Dendritic cell treated with granulocyte-macrophage colony-stimulating factor and Interleukin-4, amounts not matched to agents 40 ng/mL and 50 ng/mL, for 4 days (primary cell): ENCODE measurements around the gene MAN2A2.

Source experiments
- H3K27ac Mint-ChIP-seq: one replicate; pipeline ENCODE4 v1.8.0; 2022; ENCODE audit warnings: mild to moderate bottlenecking, mixed read lengths
- H3K27me3 Mint-ChIP-seq: one replicate; pipeline ENCODE4 v1.8.0; 2022; ENCODE audit warnings: mild to moderate bottlenecking, mixed read lengths
- H3K36me3 Mint-ChIP-seq: one replicate; pipeline ENCODE4 v1.8.0; 2022; ENCODE audit warnings: low read depth, mixed read lengths
- H3K4me1 Mint-ChIP-seq: one replicate; pipeline ENCODE4 v1.8.0; 2022; ENCODE audit warnings: low read depth, mixed read lengths
- H3K4me3 Mint-ChIP-seq: one replicate; pipeline ENCODE4 v1.8.0; 2022; ENCODE audit warnings: mild to moderate bottlenecking, moderate library complexity, mixed read lengths
- H3K9me3 Mint-ChIP-seq: one replicate; pipeline ENCODE4 v1.8.0; 2022; ENCODE audit warnings: mixed read lengths
- intact Hi-C: fragments of 100-400 bp; cut with micrococcal nuclease; formaldehyde crosslinking; loops from one replicate; pipeline ENCODE4 v1.15.0; 2022

MAN2A2 gene

GRCh38 chr15:90960298-90961091 lies 57.4 kb downstream of the MAN2A2 start:
- Mint-ChIP-seq H3K36me3 (peaks cover 69% of the 10 kb centered on the region), H3K4me1 (peaks cover 19% of the 10 kb centered on the region), H3K27me3 (no peaks in the 10 kb centered on the region), H3K27ac (no peak overlapping the region), H3K4me3 (no peak overlapping the region), H3K9me3 (no peaks in the 10 kb centered on the region)
- intact Hi-C loops: no loop called here

GRCh38 chr15:90962021-90962420 lies 58.9 kb downstream of the MAN2A2 start:
- H3K4me3 Mint-ChIP-seq: no peak overlapping the region
- H3K4me1 Mint-ChIP-seq: peaks cover 12% of the 10 kb centered on the region
- H3K27ac Mint-ChIP-seq: no peak overlapping the region
- H3K9me3 Mint-ChIP-seq: no peaks in the 10 kb centered on the region
- H3K36me3 Mint-ChIP-seq: peaks cover 80% of the 10 kb centered on the region
- no peaks in the 10 kb centered on the region for H3K27me3 Mint-ChIP-seq
- intact Hi-C loops: no loop called here

- Mint-ChIP-seq H3K9me3 (no peaks in the 10 kb centered on the region), H3K4me3 (no peak overlapping the region), H3K36me3 (peaks cover 48% of the 10 kb centered on the region), H3K4me1 (no peaks in the 10 kb centered on the region), H3K27ac (no peak overlapping the region), H3K27me3 (no peaks in the 10 kb centered on the region)
- intact Hi-C loops: no loop called here
These were observed 63.2 kb downstream of the MAN2A2 start for GRCh38 chr15:90966262-90966661.

- Mint-ChIP-seq H3K4me1 (no peaks in the 10 kb centered on the region), H3K27me3 (no peaks in the 10 kb centered on the region), H3K36me3 (peaks cover 39% of the 10 kb centered on the region), H3K4me3 (no peak overlapping the region), H3K27ac (no peak overlapping the region), H3K9me3 (no peaks in the 10 kb centered on the region)
- intact Hi-C loops: no loop called here
These were observed 64.1 kb downstream of the MAN2A2 start for GRCh38 chr15:90967206-90967605.

- Mint-ChIP-seq H3K4me3 (no peak overlapping the region), H3K27me3 (no peaks in the 10 kb centered on the region), H3K27ac (no peak overlapping the region), H3K4me1 (no peaks in the 10 kb centered on the region), H3K36me3 (peaks cover 33% of the 10 kb centered on the region), H3K9me3 (no peaks in the 10 kb centered on the region)
- intact Hi-C loops: no loop called here
These were observed 65.3 kb downstream of the MAN2A2 start for GRCh38 chr15:90968434-90968833.

- Mint-ChIP-seq H3K27ac (no peak overlapping the region), H3K9me3 (no peaks in the 10 kb centered on the region), H3K27me3 (no peaks in the 10 kb centered on the region), H3K4me1 (no peaks in the 10 kb centered on the region), H3K4me3 (no peak overlapping the region), H3K36me3 (peaks cover 31% of the 10 kb centered on the region)
- intact Hi-C loops: no loop called here
These were observed 67.2 kb downstream of the MAN2A2 start for GRCh38 chr15:90970274-90970673.

GRCh38 chr15:90972133-90972532 lies 69.0 kb downstream of the MAN2A2 start:
- no peaks in the 10 kb centered on the region for H3K4me1 Mint-ChIP-seq
- H3K27me3 Mint-ChIP-seq: no peaks in the 10 kb centered on the region
- H3K27ac Mint-ChIP-seq: no peak overlapping the region
- no peak overlapping the region for H3K4me3 Mint-ChIP-seq
- intact Hi-C loops: no loop called here
- peaks cover 24% of the 10 kb centered on the region for H3K36me3 Mint-ChIP-seq
- no peaks in the 10 kb centered on the region for H3K9me3 Mint-ChIP-seq
